HCT116 (cell line): ENCODE data around the gene GCC1.

ENCODE experiments used
- EZH2phosphoT487 ChIP-seq: fragments of 200-600 bp; IDR thresholded peaks from 2 replicates; pipeline ENCODE4 v1.6.1; 2018; ENCODE audit warnings: antibody characterized with exemption, borderline replicate concordance
- POLR2A ChIP-seq: IDR thresholded peaks from 2 replicates; pipeline ENCODE4 v1.7.0; 2011; ENCODE audit warnings: borderline replicate concordance; ENCODE audit not compliant: insufficient read depth, insufficient read length; ENCODE audit errors: extremely low read depth
- SP1 ChIP-seq: IDR thresholded peaks from 2 replicates; pipeline ENCODE4 v1.6.1; 2012; ENCODE audit warnings: low read depth
- TF ChIP-seq, protein P1 (sequence below), 3 experiments: fragments of 200-600 bp in 1 of 3; sonication (generic) in 1 of 3; IDR thresholded peaks in 2 of 3; conservative IDR thresholded peaks in 1 of 3; 2 replicates each; pipeline ENCODE4 v1.5.1; 2012 to 2017; ENCODE audit warnings: low read depth in 2 of 3, low read length in 2 of 3, antibody characterized with exemption in 1 of 3, borderline replicate concordance in 1 of 3, control low read depth in 1 of 3, mild to moderate bottlenecking in 1 of 3, mixed read lengths in 1 of 3, mixed run types in 1 of 3, moderate library complexity in 1 of 3; ENCODE audit not compliant: insufficient read depth in 1 of 3
- TF ChIP-seq, protein P2 (sequence below): IDR thresholded peaks from 2 replicates; pipeline ENCODE4 v1.6.1; 2012; ENCODE audit warnings: low read depth

DNA sequence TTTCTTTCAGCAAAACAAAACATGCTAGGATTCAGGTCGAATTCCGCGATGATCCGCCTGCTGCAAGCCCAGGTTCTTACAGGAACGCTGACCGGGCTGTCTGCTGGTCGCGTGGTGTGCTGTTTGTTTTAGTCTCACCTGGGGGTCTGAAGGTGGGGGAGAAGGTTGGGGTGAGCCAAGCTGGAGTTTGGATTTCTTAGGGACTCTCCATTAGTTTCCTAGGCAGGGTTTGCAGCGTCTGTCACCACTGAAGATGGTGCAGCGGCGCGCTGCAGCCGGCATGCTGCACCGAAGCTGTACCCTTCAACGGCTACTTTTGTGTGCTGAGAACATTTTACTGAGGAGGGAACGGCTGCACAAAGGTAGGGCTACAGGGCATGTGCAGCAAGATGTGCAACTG is 48.7 kb downstream of the GCC1 start:
- TF ChIP-seq EZH2phosphoT487 (no peak), POLR2A (no peak), SP1 (no peak)
- TF ChIP-seq, protein P1, sequence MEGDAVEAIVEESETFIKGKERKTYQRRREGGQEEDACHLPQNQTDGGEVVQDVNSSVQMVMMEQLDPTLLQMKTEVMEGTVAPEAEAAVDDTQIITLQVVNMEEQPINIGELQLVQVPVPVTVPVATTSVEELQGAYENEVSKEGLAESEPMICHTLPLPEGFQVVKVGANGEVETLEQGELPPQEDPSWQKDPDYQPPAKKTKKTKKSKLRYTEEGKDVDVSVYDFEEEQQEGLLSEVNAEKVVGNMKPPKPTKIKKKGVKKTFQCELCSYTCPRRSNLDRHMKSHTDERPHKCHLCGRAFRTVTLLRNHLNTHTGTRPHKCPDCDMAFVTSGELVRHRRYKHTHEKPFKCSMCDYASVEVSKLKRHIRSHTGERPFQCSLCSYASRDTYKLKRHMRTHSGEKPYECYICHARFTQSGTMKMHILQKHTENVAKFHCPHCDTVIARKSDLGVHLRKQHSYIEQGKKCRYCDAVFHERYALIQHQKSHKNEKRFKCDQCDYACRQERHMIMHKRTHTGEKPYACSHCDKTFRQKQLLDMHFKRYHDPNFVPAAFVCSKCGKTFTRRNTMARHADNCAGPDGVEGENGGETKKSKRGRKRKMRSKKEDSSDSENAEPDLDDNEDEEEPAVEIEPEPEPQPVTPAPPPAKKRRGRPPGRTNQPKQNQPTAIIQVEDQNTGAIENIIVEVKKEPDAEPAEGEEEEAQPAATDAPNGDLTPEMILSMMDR (IDR thresholded peaks at IDR 0.05 in 2 of 3, conservative IDR thresholded peaks at IDR 0.05 in 1 of 3; ENCODE audit: borderline replicate concordance in 1 of 3, insufficient read depth in 1 of 3, low read depth in 2 of 3, low read length in 2 of 3): no peak
- TF ChIP-seq, protein P2, sequence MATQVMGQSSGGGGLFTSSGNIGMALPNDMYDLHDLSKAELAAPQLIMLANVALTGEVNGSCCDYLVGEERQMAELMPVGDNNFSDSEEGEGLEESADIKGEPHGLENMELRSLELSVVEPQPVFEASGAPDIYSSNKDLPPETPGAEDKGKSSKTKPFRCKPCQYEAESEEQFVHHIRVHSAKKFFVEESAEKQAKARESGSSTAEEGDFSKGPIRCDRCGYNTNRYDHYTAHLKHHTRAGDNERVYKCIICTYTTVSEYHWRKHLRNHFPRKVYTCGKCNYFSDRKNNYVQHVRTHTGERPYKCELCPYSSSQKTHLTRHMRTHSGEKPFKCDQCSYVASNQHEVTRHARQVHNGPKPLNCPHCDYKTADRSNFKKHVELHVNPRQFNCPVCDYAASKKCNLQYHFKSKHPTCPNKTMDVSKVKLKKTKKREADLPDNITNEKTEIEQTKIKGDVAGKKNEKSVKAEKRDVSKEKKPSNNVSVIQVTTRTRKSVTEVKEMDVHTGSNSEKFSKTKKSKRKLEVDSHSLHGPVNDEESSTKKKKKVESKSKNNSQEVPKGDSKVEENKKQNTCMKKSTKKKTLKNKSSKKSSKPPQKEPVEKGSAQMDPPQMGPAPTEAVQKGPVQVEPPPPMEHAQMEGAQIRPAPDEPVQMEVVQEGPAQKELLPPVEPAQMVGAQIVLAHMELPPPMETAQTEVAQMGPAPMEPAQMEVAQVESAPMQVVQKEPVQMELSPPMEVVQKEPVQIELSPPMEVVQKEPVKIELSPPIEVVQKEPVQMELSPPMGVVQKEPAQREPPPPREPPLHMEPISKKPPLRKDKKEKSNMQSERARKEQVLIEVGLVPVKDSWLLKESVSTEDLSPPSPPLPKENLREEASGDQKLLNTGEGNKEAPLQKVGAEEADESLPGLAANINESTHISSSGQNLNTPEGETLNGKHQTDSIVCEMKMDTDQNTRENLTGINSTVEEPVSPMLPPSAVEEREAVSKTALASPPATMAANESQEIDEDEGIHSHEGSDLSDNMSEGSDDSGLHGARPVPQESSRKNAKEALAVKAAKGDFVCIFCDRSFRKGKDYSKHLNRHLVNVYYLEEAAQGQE: no peak
